ENCODE measurements around the gene TDRD3.

TDRD3 gene

GRCh38 chr13:60538566-60538965 lies 141.5 kb downstream of the TDRD3 start:
- ChIA-PET POLR2A (no interaction called here), CTCF (no interaction called here)
- TF ChIP-seq ELF4 (IDR thresholded peaks at IDR 0.05) (no peak), TARDBP (IDR thresholded peaks at IDR 0.05) (no peak), FOXM1 (IDR thresholded peaks at IDR 0.05; ENCODE audit: borderline replicate concordance) (no peak), CTBP1 (IDR thresholded peaks at IDR 0.05; ENCODE audit: borderline replicate concordance) (no peak), ARNT (IDR thresholded peaks at IDR 0.05) (no peak), HDGF (IDR thresholded peaks at IDR 0.05; ENCODE audit: borderline replicate concordance) (no peak), LEF1 (IDR thresholded peaks at IDR 0.05; ENCODE audit: borderline replicate concordance) (no peak), SP1 (IDR thresholded peaks at IDR 0.05) (no peak), SUZ12 (IDR thresholded peaks at IDR 0.05) (no peak)
- TF ChIP-seq, protein P1, sequence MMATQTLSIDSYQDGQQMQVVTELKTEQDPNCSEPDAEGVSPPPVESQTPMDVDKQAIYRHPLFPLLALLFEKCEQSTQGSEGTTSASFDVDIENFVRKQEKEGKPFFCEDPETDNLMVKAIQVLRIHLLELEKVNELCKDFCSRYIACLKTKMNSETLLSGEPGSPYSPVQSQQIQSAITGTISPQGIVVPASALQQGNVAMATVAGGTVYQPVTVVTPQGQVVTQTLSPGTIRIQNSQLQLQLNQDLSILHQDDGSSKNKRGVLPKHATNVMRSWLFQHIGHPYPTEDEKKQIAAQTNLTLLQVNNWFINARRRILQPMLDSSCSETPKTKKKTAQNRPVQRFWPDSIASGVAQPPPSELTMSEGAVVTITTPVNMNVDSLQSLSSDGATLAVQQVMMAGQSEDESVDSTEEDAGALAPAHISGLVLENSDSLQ (IDR thresholded peaks at IDR 0.05) = no peak
- DNase-seq (ENCODE audit: extremely low spot score) = no peak

DNA sequence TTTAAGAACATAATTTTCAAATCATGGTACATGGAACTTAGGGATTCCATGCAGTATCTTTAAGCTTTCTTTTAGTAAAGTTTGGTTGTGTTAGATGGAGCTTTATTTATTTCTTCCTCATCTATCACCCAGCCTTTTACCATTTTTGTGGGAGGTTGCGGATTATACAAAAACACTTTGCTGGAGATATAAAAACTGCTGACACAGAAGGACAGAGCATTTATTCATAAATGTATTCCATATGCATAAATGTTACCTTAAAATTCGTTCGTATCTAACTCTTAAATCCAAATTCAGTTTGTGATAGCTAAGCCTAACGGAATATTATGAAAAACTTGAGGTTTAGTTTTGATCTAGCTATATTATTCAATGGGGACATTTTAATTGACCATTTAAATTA lies 143.3 kb downstream of the TDRD3 start:
- TF ChIP-seq ELF4 (IDR thresholded peaks at IDR 0.05) = no peak
- TF ChIP-seq FOXK2 (IDR thresholded peaks at IDR 0.05) = no peak
- TF ChIP-seq BHLHE40 (IDR thresholded peaks at IDR 0.05; ENCODE audit: borderline replicate concordance) = no peak
- no peak for TF ChIP-seq ARNT (IDR thresholded peaks at IDR 0.05)
- TF ChIP-seq CTBP1 (IDR thresholded peaks at IDR 0.05; ENCODE audit: borderline replicate concordance) = no peak
- TF ChIP-seq LEF1 (IDR thresholded peaks at IDR 0.05; ENCODE audit: borderline replicate concordance) = no peak
- TF ChIP-seq TARDBP (IDR thresholded peaks at IDR 0.05) = no peak
- no peak for TF ChIP-seq L3MBTL2 (conservative IDR thresholded peaks at IDR 0.05)
- no peak for TF ChIP-seq FOXM1 (IDR thresholded peaks at IDR 0.05; ENCODE audit: borderline replicate concordance)
- TF ChIP-seq ZNF384 (IDR thresholded peaks at IDR 0.05) = no peak
- no peak for TF ChIP-seq SP1 (IDR thresholded peaks at IDR 0.05)
- TF ChIP-seq SUZ12 (IDR thresholded peaks at IDR 0.05) = no peak
- TF ChIP-seq FOXA1 (IDR thresholded peaks at IDR 0.05) = no peak
- TF ChIP-seq HDGF (IDR thresholded peaks at IDR 0.05; ENCODE audit: borderline replicate concordance) = no peak
- TF ChIP-seq, protein P1 (IDR thresholded peaks at IDR 0.05) = no peak
- CTCF ChIA-PET = no interaction called here
- DNase-seq (ENCODE audit: extremely low spot score) = no peak
- POLR2A ChIA-PET = no interaction called here

GRCh38 chr13:60562096-60562780 lies 165.2 kb downstream of the TDRD3 start:
- TF ChIP-seq BHLHE40 (IDR thresholded peaks at IDR 0.05; ENCODE audit: borderline replicate concordance) (no peak), HDGF (IDR thresholded peaks at IDR 0.05; ENCODE audit: borderline replicate concordance) (no peak)
- ChIA-PET CTCF (no interaction called here), POLR2A (no interaction called here)
- no peak for DNase-seq (ENCODE audit: extremely low spot score)

- ChIA-PET CTCF (no interaction called here), POLR2A (no interaction called here)
- no peak for DNase-seq (ENCODE audit: extremely low spot score)
- TF ChIP-seq TARDBP (IDR thresholded peaks at IDR 0.05) (no peak), FOXA1 (IDR thresholded peaks at IDR 0.05) (no peak), ELF4 (IDR thresholded peaks at IDR 0.05) (no peak), NFRKB (IDR thresholded peaks at IDR 0.05) (no peak), L3MBTL2 (conservative IDR thresholded peaks at IDR 0.05) (no peak), ZNF384 (IDR thresholded peaks at IDR 0.05) (no peak), SUZ12 (IDR thresholded peaks at IDR 0.05) (no peak), LEF1 (IDR thresholded peaks at IDR 0.05; ENCODE audit: borderline replicate concordance) (no peak), ARNT (IDR thresholded peaks at IDR 0.05) (no peak), FOXM1 (IDR thresholded peaks at IDR 0.05; ENCODE audit: borderline replicate concordance) (no peak), SP1 (IDR thresholded peaks at IDR 0.05) (no peak), CTBP1 (IDR thresholded peaks at IDR 0.05; ENCODE audit: borderline replicate concordance) (no peak), BHLHE40 (IDR thresholded peaks at IDR 0.05; ENCODE audit: borderline replicate concordance) (no peak), HDGF (IDR thresholded peaks at IDR 0.05; ENCODE audit: borderline replicate concordance) (no peak), FOXK2 (IDR thresholded peaks at IDR 0.05) (no peak)
- TF ChIP-seq, protein P1 (IDR thresholded peaks at IDR 0.05) = no peak
These were observed 174.6 kb downstream of the TDRD3 start for GRCh38 chr13:60571571-60571970.

GRCh38 chr13:60572003-60572798 lies 175.2 kb downstream of the TDRD3 start:
- POLR2A ChIA-PET = no interaction called here
- CTCF ChIA-PET = no interaction called here
- TF ChIP-seq FOXA1 (IDR thresholded peaks at IDR 0.05) (no peak), HDGF (IDR thresholded peaks at IDR 0.05; ENCODE audit: borderline replicate concordance) (no peak), ELF4 (IDR thresholded peaks at IDR 0.05) (no peak), L3MBTL2 (conservative IDR thresholded peaks at IDR 0.05) (no peak), FOXK2 (IDR thresholded peaks at IDR 0.05) (no peak), SUZ12 (IDR thresholded peaks at IDR 0.05) (no peak), CTBP1 (IDR thresholded peaks at IDR 0.05; ENCODE audit: borderline replicate concordance) (no peak), SP1 (IDR thresholded peaks at IDR 0.05) (no peak), ZNF384 (IDR thresholded peaks at IDR 0.05) (no peak), BHLHE40 (IDR thresholded peaks at IDR 0.05; ENCODE audit: borderline replicate concordance) (no peak), LEF1 (IDR thresholded peaks at IDR 0.05; ENCODE audit: borderline replicate concordance) (no peak), ARNT (IDR thresholded peaks at IDR 0.05) (no peak), FOXM1 (IDR thresholded peaks at IDR 0.05; ENCODE audit: borderline replicate concordance) (no peak), TARDBP (IDR thresholded peaks at IDR 0.05) (no peak)
- TF ChIP-seq, protein P1 (IDR thresholded peaks at IDR 0.05) = no peak
- DNase-seq (ENCODE audit: extremely low spot score) = no peak
